GM18861 (cell line): ENCODE measurements around the gene COPG2.
"Not testable (repeated sequence)": the region's sequence is repeated elsewhere in the genome, so short reads cannot be mapped to it uniquely, and the experiment has no call there.

Experiments used
- ATAC-seq: cut with Tn5 transposase; IDR thresholded peaks from one replicate; pipeline ENCODE4 v1.9.1; 2021; ENCODE audit not compliant: unreplicated experiment

The COPG2 gene

GRCh38 chr7:130566168-130566897 is 102.2 kb downstream of the COPG2 start:
- no peak for ATAC-seq

- peak; percentile 93 for ATAC-seq
Observed at GRCh38 chr7:130560972-130561371, 107.6 kb downstream of the COPG2 start.

- no peak for ATAC-seq
Observed at GRCh38 chr7:130559184-130559583, 109.4 kb downstream of the COPG2 start.

GRCh38 chr7:130554481-130554880 is 114.1 kb downstream of the COPG2 start:
- no peak for ATAC-seq

- no peak for ATAC-seq
Observed at GRCh38 chr7:130553398-130554029, 115.0 kb downstream of the COPG2 start.

- ATAC-seq, result no peak
Observed at GRCh38 chr7:130544356-130544755, 124.2 kb downstream of the COPG2 start.

GRCh38 chr7:130543487-130544010 is 125.0 kb downstream of the COPG2 start:
- ATAC-seq, result no peak

- ATAC-seq, result not testable (repeated sequence)
Observed at GRCh38 chr7:130542297-130542696, 126.3 kb downstream of the COPG2 start.

- ATAC-seq, result not testable (repeated sequence)
Observed at GRCh38 chr7:130541287-130541686, 127.3 kb downstream of the COPG2 start.

- ATAC-seq, result not testable (repeated sequence)
Observed at GRCh38 chr7:130537894-130538293, 130.7 kb downstream of the COPG2 start.

GRCh38 chr7:130529417-130529816 is 139.1 kb downstream of the COPG2 start:
- no peak for ATAC-seq

- ATAC-seq, result not testable (repeated sequence)
Observed at GRCh38 chr7:130527752-130528355, 140.7 kb downstream of the COPG2 start.

- no peak for ATAC-seq
Observed at GRCh38 chr7:130524628-130525027, 143.9 kb downstream of the COPG2 start.

GRCh38 chr7:130523519-130524125 is 144.9 kb downstream of the COPG2 start:
- ATAC-seq, result not testable (repeated sequence)

- ATAC-seq, result no peak
Observed at GRCh38 chr7:130521258-130521951, 147.1 kb downstream of the COPG2 start.

GRCh38 chr7:130515315-130516040 is 153.1 kb downstream of the COPG2 start:
- no peak for ATAC-seq

- ATAC-seq, result no peak
Observed at GRCh38 chr7:130513447-130513846, 155.1 kb downstream of the COPG2 start.

- ATAC-seq, result not testable (repeated sequence)
Observed at GRCh38 chr7:130512038-130512437, 156.5 kb downstream of the COPG2 start.

- ATAC-seq, result no peak
Observed at GRCh38 chr7:130506358-130506757, 162.2 kb downstream of the COPG2 start.

- ATAC-seq, result no peak
Observed at GRCh38 chr7:130505753-130506152, 162.8 kb downstream of the COPG2 start.
